GM12872 (cell line): ENCODE results near the gene CERS2.

Experiments used
- TF ChIP-seq, protein P1 (sequence below): IDR thresholded peaks from 3 replicates; pipeline ENCODE4 v1.5.1; 2011; ENCODE audit warnings: low read depth, mild to moderate bottlenecking, low read length, moderate library complexity; ENCODE audit not compliant: insufficient read depth

CERS2 gene

DNA sequence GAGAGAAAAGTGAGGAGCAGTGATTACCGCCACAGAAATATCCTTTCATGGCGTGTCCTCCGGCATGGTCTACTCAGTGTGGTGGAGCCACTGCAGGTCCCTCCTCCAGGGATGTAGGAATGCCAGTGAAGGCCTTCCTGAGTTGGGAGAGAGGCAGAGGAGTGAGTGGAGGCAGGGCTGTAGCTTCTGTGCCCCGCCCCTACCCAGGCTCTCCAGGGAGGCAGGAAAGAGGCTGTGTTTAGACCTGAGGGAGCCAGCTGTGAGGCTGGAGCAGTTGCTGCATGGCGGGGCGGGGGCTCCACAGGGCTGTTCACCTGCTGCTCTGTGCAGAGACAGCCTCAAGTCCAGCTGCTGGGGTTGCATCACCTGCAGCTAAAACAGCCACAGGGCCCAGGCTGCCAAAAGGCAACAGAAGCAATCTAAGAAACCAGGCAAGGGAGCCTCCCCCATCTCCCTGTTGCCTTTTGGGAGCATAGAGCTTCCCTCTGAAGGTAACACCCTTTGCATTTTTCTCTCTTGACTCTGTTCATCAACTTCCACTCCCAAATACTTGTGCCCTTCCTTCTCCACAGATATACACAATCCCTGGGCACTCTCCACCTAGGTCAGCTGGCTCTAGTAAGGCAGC, 6.7 kb upstream of the CERS2 start:
- TF ChIP-seq, protein P1, sequence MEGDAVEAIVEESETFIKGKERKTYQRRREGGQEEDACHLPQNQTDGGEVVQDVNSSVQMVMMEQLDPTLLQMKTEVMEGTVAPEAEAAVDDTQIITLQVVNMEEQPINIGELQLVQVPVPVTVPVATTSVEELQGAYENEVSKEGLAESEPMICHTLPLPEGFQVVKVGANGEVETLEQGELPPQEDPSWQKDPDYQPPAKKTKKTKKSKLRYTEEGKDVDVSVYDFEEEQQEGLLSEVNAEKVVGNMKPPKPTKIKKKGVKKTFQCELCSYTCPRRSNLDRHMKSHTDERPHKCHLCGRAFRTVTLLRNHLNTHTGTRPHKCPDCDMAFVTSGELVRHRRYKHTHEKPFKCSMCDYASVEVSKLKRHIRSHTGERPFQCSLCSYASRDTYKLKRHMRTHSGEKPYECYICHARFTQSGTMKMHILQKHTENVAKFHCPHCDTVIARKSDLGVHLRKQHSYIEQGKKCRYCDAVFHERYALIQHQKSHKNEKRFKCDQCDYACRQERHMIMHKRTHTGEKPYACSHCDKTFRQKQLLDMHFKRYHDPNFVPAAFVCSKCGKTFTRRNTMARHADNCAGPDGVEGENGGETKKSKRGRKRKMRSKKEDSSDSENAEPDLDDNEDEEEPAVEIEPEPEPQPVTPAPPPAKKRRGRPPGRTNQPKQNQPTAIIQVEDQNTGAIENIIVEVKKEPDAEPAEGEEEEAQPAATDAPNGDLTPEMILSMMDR = no peak

DNA sequence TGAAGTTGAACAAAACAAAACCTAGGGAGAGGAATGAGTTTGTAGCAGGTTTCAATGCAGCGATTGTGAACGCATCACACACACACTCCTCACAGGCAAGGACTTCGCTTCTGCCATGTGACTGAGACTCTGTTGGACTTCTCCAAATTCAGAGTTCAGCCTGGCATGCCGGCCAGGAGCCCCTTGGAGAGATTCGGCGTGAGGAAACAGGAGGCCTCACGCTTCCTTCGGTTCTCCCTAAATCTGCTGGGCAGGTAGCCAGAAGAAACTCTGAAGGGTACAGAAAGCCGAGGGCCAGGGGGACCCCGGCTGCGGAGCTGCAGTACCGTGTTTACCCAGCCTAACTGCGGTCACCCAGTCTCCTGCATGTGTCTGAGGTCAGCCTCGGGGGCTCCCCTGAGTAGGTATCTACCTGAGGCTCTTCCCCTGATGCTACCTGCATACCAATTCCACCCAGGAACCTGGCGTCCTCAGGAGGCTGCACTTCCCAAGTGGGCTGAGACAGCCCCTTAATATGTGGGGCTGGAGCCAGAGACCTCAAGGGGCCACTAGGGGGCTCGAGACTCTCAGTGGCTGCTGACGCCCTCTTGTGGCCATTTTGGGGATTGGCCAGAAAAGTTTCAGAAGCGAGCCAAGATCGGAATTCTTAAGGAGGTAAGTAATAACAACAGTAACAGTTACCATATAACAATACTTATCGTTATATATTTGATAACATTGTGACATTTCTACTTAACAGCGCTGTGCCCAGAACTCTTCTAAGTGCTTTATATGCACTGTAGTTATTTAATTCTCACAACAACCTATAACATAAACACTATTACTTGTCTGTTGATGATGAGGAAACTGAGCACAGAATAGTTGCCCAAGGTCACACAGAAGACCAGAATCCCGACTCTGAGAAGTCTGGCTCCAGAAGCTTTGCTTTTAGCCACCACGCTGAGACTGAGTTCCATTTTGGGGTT, 4.7 kb upstream of the CERS2 start:
- TF ChIP-seq, protein P1 = peak; percentile 100

DNA sequence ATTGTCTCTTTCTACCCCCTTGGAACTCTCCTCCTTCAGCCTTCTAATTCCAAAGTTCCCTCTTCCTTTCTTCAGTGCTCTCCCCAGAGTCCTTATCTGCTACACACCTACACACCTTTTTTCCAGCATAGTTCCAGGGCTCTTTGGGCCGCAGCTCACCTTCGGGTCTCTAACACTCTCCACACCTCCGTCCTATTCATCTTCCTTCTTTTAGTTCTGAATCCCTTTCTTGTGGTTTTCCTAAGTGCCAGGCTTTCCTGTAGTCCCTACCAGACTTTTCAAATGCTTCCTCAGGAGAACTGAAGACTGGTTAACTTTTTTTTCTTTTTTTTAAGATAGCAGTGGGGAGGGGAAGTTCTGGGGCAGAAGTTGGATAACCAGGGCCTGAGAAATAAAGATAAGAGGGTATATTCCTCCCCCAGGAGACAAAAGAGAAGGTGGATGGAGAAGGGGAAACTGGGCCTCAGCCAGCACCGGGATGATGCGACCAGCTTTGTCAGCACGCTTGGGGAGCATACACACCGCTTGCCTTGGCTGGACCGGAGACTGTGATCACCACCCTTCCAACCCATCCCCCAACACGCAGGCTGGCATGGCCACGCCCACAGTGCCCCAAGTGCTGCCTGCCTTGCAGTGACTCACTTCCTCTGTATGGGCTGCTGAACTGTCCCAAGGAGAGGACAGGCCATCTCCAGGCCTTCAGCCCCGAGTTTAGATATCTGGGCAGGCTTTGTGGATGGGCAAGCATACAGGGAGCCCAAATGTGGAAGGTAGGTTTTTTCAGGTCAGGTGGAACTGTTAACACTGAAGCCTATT, 2.5 kb upstream of the CERS2 start:
- TF ChIP-seq, protein P1 = no peak

DNA sequence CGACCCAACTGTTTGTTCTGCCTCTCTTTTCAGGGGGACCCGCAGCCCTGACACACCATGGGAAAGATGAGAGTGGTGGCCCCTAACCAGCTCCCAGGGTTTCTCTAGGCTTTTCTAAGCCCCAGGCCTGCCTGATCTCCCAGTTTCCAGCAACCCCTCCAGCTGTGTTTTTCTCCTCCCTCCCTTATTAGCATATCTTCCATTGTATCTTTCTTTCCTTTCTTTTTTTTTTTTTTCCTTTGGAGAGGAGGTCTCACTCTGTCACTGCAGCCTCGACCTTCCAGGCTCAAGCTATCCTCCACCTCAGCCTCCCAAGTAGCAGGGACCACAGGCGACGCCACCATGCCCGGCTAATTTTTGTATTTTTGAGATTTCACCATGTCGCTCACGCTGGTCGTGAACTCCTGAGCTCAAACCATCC, 1.8 kb upstream of the CERS2 start:
- TF ChIP-seq, protein P1 = no peak

DNA sequence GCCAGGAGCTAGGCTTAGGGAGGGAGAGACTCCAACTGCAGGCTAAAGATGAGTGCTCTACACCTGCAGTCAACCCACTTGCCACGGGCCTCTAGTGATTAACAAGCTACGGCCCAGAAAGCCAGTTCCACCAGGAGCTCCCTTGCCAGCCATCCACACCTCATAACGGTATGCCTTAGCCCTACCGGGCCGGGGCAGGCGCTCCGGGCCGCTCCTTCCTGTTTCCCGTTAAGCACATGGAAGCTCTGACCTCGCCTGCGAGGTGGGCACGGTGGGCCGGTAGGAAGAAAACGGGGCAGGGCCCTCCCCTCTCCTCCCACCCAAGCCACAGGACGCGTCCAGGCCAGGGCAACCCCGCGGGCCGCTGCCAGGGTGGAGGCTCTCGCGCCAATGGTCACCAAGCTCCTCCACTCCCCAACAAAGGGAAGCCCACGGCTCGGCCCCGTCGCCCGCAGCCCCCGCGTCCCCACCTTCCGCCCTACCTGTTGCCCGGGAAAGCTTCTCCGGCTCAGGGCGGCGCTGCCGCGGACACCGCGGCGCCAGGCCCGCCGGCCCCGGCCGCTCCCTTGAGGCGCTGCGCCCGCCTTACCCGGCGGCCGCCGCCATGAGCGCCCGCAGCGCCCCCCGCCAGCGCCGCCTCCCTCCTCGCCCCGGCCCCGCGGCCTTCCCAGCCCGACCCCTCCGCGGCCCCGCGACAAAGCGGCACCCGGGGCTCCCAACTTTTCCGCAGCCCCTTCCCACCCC, 627 bp downstream of the CERS2 start:
- TF ChIP-seq, protein P1 = no peak

DNA sequence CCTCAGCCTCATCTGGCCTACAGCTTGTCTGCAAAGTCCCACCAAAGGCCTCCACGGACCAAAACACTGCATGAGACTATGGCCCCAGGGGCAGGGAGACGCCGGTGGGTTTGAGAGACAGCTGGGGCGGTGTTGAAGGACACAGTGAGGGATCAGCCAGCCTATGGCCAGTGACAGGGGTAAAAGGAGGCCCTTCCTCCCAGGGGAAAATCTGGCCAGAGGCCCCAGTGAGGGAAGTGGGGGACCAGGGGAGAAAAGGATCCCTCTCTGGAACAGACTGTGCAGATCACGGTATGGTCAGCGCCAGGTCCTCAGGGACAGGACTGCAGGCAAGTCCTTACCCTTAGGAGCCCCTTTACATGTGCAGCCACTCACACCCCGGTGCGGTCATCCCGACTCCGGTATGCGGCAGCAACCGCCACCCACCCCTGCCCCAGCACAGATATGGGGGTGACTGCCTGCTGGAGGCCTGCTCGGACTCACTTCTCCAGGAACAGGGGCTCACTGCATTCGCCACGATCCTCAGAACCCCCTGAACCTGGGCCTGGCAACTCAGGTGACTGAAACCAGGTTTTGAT, 1.3 kb downstream of the CERS2 start:
- TF ChIP-seq, protein P1 = no peak
